Stimulated activated CD8-positive, alpha-beta memory T cell treated with anti-CD3 and anti-CD28 coated beads, Interleukin-2, amount 100 ng/mL, for 1 hour (primary cell): ENCODE data around the gene WNK2.

ENCODE experiments used
- DNase-seq, 2 donors: peaks; one replicate each; pipeline ENCODE4 v3.0.0-alpha.2; 2020; ENCODE audit warnings: low read depth in 2 of 2

WNK2 gene

DNA sequence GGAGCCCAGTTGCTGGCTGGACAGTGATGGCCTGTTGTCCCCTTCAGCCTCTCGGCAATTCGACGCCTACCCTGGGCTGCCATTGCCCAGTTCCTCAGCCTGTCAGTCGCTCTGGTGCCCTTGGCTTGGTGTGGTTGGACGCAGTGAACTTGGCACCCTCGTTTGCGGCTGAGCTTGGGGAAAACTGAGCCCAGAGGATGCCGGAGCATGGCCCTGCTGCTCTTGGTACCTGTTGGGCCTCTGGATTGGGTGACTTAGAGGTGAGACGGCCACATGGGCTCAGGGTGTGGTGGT, 16.5 kb downstream of the WNK2 start:
- DNase-seq, result no peak

DNA sequence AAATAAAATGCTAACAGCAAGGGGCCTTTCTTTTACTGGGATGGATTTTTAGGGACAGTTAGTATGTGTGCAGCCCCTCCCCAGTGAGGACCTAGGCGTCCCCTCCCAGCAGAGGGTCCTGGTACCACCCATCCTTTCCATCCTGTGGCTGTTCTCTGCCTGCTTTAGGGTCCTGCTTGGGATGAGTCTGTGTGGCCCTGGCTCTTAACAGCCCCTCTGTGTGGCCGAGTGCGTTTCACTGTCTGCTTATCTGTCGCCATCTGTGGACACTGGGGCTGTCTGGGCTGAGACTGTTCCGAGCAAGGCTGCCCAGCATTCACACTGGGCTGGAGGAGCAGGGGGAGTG, 17.0 kb downstream of the WNK2 start:
- DNase-seq, result no peak

DNA sequence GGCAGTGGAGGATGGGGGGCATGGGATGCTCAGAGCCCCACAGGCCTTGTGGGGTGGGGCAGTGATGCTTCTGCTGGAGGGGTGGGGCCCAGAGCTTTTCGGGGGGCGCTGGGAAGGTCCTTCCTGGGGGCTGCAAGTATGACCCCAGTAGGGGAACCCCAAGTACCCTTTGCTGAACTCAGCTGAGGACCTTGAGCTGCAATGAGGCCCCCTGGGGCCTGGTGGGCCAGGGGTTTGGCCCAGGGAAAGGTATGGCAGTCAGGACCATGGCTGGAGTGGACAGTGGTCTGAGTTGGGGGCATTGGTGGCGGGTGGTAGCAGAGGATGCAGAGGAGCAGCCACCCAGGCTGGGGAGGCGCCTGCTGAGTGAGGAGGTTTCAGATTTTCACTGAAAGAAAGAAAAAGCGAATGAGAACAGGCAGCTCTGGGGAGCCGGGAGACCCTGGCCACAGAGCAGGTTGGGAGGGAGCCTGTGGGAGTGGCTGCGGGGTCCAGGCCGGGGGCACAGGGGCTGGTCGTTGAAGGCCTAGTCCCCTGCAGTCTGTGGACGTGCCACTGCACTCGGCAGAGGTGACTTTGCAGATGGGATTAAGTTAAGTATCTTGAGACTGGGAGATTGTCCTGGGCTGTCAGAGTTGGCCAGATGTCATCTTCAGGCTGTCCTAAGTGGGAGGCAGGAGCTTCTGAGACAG, 19.2 kb downstream of the WNK2 start:
- DNase-seq, result no peak

DNA sequence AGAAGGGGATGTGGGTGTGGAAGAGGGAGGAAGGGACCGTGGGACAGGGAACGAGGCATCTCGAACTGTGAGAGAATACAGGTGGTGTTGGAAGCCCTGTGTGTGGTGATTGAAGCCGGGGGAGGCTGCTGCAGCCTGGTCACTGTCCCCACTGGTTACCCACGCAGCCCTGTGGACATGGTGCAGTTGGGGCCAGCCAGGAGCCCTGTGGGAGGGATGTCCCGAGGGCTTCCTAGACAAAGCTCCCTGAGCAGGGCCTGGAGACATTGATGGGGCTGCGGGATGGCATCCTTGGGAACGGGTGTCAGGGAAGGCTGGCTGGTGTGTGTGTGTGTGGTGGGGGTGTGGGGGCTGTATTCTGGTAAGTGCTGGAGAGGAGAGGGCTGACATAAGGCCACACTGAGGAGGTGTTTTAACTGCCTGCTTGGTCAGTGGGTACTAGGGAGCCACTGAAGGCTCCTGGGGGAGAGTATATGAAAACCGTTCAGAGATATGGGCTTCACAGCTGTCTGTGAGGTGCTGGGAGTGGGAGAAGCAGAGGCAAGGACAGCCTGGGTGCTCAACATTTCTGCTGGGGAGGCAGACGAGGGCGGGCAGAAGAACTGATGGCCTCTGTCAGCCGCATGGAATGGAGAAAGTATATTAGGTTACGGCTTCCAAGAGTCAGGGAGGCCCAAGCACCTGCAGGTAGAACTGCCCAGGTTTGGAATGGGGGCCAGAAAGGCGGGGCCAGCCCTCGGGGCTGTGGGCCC, 20.0 kb downstream of the WNK2 start:
- no peak for DNase-seq

DNA sequence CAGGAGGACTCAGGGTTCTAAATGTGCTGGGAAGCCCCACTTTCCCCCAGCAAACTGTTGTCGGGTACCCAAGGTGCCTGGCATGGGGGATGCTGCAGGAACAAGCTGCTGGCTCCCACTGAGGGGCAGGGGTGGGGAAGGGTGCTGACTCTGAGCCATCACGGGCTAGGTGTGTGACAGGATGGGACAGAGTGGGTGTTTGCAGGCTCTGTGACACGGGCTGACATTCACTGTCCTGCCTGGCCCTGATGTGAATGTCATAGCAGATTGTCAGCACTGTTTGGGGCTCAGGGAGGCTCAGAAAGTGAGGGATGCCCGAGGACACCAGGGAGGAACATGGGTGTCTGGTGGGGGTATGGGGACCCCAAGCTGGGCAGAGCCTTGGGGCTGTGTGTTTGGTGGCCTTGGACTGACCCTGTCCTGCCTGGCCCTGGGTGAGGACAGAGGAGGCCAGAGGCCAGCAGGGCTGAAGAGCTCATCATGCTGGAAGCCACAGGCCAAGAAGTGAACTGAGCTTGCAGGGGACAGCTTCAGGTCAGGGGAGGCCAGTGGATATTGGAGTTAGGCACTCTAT, 20.6 kb downstream of the WNK2 start:
- DNase-seq, result no peak

DNA sequence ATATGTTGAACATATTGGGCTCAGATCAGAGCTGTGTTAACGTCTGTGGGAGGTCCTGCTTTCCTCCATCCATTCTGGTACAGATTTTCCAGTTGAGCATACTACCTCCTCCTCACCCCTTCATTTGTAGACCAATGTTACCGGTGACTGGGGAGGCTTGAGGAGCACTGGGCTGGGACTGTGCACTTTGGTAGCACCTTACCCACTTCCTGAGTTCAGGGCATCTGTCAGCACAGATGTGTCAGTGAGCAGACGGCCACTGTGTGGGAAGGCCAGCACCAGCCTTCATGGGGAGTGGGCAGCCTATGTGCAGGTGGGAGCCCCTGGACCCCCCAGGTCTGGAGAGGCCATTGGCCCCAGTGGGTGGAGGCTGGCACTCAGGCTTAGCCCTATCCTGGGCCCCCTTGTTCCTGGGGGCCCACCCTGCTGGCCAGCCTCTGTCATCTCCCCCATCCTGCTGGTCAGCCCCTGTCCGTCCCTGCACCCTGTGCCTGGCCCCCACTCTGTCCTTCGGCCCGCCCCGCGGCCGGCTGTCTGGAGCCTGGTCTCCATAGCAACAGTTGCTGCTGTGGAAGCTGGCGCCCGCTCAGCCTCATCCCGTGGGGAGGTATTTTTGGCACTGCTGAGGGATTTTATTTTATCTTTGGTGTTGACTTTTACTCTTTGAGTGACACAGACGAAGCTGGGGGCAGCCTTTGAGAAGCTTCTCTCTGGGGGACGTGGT, 21.3 kb downstream of the WNK2 start:
- no peak for DNase-seq

DNA sequence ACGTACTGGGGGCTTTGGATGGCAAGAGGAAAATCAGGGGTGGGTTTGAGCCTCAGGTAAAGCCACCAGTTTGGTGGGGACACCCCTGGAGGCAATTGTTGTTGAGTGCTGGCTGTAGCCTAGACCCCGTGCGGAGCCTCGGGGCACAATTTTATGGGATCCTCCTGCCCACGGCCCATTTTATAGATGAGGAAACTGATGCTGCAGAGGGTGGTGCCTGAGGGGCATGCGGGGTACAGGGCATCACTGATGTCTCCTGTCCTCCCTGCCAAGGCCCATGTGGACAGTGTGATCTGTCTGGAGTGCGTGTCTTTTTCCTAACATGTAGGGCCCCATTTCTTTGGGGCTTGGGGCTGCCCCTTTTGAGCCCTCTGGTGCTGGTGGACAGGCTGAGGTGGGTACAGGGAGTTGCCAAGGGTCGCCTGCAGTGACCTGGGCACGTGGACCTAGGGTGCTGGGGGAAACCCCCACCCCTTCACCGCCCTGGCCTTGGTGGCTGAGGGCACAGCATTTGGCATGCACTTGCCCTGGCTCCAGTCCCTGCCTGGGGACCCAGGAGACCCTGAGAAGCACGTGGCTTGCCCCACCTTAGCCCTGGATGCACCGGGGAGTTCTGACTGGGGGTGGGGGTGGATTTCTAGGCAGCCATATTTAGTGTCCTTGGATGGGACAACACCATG, 22.1 kb downstream of the WNK2 start:
- no peak for DNase-seq

DNA sequence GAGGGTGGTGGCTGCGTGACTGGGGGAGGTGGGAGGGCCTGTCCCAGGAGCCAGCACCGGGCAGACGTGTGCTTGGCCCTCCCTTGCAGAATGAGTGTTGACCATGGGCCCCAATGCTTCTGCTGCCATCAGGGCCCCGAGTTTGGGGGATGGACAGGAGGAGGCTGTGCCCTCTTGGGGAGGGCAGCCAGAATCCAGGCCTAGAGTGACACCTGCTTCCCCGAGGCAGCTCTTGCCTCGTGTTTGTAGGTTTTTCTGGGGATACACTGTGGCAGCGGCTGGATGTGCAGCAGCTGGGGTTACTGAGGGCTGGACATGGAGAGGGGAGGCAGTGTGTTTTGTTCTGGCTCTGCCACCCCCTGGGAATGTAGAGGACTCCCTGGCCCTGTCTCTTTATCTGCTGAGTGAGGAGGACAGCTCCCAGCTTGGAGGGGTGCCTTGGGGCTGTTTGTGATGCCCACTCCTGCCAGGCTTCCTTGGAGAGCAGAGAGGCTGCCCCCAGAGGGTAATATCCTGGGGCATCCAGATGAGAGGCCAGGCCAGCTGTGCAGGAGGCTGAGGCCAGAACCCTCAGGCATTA, 22.7 kb downstream of the WNK2 start:
- DNase-seq, result no peak

DNA sequence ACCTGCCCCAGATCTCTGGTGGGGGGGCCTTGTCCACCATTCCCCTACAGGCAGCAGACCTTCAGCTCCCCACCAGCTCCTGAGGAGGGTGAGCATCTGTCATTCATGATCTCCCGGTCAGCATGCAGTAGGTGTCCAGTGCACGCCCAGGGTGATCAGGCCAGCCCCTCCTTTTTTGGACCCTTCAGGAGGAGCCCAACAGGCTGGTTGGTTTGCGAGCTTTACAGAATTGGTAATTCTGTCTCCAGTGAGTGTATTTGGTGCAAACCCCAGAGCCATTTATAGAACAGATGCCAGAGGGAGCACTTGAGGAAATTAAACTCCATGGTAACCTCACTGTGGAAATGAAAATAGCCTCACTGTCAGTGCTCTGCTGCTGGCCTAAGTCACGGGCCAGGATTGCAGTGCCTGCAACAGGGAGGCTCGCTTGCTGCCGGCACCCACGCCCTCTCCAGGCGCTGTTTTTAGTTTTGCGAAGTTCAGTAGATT, 23.4 kb downstream of the WNK2 start:
- no peak for DNase-seq

DNA sequence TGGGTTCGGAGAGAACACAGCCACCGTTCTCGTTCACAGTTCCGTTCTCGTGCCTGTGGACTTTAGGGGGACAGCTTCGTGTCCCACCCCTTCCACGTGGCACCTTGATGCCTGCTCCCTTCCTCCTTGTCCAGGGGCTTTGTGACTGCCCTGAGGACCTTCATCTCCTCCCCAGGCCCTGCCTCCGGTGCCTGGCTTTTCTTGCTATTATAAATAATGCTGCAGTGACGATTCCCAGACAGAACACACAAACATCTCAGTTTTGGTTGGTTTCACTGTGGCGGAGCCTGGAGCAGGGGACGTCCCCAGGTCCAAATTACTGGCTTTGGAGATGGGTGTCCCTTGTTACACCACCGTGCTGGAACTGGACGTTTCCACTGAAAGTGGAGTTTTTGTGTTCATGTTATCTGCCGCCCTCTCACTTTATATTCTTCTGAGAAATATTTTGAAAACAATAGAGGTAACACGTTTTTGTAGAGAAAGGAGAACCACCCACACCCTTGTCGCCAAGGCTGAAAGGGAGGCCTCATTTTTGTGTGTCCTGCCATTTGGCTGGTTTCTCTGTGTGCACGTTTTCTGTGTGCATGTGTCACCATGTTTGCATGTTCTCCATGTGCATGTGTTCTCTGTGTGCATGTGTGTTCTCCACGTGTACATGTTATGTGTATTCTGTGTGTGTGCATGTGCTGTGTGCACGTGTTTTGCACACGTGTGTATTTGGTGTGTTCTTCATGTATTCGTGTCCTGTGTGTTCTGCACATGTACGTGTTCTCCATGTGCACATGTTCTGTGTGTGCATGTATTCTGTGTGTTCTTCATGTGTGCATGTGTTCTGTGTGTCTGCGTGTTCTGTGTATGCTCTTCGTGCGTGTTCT, 24.2 kb downstream of the WNK2 start:
- no peak for DNase-seq

DNA sequence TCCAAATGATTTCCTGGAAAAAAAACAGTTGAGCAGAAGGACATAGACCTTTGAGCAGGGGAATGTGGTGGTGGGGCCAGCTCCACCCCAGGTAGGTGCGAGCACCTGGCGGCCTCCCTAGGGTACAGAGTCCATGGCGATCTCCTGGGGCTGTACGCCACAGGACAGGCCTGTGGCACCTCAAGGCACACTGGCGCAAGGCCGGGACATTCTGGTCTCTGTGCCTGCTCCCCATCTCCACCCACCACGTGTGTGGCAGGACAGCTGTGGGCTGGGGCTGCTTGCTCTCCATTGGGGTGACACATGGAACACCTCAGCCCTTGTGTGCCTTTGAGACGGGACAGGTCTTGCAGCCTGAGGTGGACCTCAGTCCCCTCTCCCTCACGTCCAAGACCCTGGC, 25.2 kb downstream of the WNK2 start:
- DNase-seq, result no peak

DNA sequence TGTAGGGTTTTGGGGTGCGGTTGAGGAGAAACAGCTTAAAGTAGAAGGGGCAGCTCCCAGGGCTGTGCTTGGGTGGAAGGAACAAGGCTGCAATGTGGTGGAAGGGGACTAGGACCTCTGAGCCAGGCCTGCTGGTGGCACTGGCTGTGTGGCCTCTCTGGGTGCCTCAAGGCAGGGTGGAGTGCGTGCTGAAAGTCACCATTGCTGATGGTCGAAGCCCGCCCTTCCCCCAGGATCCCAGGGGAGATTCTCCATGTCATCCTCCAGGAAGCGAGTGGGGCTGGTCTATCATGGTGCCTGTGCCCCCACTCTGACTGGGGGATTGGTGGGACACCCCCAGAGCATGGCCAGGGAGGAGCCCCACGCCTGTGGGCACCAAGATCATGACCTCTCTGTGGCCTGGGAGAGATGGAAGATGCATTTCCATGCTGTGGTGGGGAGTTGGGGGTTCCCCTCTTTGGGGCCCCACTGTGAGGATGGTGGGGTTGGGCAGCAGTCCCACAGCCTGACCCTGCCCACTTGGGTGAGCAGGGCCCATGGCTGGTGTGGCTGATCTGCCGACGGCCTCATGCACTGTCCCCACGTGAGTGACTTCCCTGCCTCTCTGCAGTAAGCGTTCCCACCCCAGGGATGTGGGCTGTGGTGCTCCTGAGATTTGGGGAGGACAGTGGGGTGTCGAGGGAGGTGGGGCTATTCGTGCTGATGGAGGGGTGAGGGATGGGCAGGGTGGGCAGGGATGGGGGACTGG, 25.8 kb downstream of the WNK2 start:
- no peak for DNase-seq

DNA sequence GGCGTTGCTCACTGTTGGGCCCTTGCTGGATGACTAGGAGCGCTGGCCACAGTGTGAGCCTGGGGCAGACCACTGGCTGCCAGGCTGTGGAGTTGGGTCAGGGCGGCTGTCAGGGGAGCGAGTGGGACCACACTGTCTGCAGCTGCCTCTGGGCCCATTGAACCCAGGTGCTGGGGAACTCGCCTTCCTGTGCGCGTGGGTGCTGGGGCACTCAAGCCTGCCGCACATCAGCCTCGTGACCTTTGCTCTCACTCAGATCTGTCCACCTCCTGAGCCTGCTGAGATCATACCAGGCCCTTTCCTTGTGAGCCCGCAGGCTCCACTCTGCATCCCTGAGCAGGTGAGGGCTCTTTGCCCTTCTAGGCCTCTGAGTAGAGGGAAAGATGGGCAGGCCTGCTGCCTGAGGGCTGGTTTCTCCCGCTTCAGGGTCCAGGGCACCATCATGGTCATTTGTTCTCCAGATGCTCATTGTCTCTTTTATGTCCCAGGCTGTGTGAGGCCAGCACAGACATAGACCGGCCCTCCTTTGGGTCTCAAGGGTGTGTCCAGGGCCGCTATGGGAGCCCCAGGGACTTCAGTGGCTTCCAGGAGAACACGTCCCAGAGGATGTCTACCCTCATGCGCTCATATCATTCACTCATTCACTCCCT, 26.5 kb downstream of the WNK2 start:
- no peak for DNase-seq

DNA sequence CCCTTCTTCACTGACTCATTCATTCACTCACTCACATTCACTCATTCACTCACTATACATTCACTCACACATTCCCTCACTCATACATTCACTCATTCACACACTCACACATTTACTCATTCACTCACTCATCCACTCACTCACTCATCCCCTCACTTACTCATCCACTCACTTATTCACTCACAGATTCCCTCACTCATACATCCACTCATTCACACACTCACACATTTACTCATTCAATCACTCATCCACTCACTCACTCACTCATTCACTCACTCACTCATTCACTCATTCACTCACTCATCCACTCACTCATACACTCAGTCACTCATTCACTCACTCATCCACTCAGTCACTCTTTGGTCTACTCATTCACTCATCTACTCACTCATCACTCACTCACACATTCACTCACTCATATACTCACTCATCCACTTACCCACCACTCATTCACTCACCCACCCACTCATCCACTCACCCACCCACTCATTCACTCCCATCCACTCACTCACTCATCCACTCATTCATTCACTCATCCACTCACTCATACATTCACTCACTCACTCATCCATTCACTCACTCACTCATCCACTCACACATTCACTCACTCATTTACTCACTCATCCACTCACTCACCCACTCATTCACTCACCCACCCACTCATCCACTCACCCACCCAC, 27.2 kb downstream of the WNK2 start:
- no peak for DNase-seq

DNA sequence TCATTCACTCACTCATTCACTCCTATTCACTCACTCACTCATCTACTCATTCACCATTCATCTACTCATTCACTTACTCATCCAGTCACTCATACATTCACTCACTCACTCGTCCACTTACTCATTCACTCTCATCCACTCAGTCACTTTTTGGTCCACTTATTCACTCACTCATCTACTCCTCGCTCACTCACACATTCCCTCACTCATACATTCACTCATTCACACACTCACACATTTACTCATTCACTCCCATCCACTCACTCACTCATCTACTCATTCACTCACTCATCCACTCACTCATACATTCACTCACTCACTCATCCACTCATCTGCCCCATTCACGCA, 27.7 kb downstream of the WNK2 start:
- no peak for DNase-seq

DNA sequence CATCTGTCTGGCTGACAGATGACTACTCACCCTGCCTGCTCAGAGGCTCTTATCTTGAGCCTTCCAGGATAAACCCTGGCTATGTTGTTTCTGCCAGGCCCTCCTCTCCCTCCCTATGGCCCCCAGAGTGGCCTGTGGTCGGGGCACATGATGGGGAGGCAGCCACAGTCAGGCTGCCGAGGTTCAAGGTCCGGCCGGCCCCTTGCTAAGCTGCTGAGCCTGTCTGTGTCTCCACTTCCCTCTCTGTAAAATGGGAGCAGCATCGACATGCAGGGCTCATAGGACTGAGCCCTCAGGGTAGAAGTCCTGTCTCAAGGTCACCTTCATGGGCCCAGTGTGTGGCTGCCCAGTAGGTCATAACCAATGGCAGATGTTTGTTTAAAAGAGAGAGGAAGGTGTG, 28.5 kb downstream of the WNK2 start:
- no peak for DNase-seq

DNA sequence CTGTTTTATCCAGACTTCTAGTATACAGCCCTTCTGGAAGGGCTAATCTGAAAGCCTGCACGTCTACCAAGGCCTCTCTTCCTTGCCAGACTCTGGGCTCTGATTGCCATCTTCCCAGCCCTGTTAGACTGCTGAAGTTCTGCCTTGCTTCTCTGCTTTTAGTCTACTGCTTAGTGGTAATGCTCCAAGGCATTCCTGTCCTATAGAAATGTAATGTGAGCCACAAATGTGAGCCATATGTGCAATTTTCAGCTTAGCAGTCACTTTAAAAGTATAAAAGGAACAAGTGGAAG, 32.1 kb downstream of the WNK2 start:
- no peak for DNase-seq

DNA sequence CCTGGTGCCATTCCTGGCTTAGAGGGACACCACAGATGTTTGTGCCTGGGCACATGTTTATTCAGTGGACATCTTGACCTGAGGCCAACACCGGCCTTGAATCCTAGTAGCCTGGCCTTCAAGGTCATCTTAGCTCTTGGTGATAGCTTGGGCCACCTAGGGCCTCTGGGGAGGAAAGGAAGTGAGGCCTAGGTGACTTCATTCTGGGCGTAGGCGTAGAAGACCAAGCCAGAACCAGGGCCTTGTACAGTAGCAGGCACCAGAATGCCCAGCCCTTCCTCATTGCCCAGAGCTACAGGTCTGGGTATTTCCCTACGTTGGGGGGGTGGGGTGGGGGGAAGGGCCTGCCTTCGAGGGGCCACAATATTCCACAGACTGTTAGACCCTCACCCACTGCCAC, 33.8 kb downstream of the WNK2 start:
- DNase-seq, result no peak

DNA sequence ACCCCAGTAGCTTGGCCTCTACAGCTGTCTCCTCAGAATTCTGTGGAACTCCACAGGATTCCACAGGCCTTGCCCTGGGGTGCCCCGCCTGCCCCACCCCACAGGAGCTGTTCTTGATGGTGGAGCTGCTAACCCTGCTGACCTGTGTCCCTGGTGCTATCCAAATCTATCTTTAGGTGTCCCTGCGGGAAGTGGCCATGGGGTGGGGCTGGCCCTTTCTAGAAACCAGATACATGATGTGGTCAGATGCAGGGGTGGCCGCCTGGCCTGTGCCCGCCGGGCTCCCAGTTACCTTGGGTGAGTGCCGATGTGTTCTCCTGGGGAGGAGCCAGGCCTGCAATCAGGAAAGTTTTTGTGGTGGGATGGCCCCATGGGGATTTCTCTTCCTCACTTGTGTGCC, 34.2 kb downstream of the WNK2 start:
- no peak for DNase-seq
